A673 (cell line): ENCODE data around the gene RPL38. TPM values are rescaled to one million over a fixed set of nuclear protein-coding genes. Genes with fewer than 3 reads are reported as not detected.

Source experiments
- BruUV-seq: library from RNA; stranded (reverse); fragments of 400-500 nt; replicated peaks from 2 replicates; lab custom pipeline; 2021; lab: Mats Ljungman, UMichigan
- CTCF ChIA-PET: fragments of 300-600 bp; sonication (Branson Sonifier 250); formaldehyde crosslinking; loops from one replicate; lab custom pipeline; 2022; ENCODE audit warnings: antibody characterized with exemption; lab: Charles Lee
- POLR2A ChIA-PET: fragments of 300-600 bp; sonication (Branson Sonifier 250); formaldehyde crosslinking; loops from one replicate; lab custom pipeline; 2022; ENCODE audit warnings: antibody characterized with exemption; ENCODE audit not compliant: low non-redundant PET; lab: Charles Lee
- DNase-seq: peaks from one replicate; pipeline ENCODE4 v3.0.0-alpha.2; 2015; ENCODE audit warnings: low spot score
- H3K27ac ChIP-seq: fragments of 200-600 bp; sonication (generic); 2 replicates; pipeline ENCODE4 v1.5.1; 2016; ENCODE audit warnings: mixed run types, low read depth, mild to moderate bottlenecking, mixed read lengths, antibody characterized with exemption, low read length; ENCODE audit not compliant: poor library complexity, severe bottlenecking
- H3K27me3 ChIP-seq: fragments of 200-600 bp; sonication (generic); replicated peaks from 2 replicates; pipeline ENCODE4 v1.6.1; 2017; ENCODE audit warnings: mixed run types, low read depth, mild to moderate bottlenecking, mixed read lengths, antibody characterized with exemption, low read length; ENCODE audit not compliant: insufficient read depth, poor library complexity
- H3K36me3 ChIP-seq: fragments of 200-600 bp; sonication (generic); 2 replicates; pipeline ENCODE4 v1.6.1; 2016; ENCODE audit warnings: mixed run types, mild to moderate bottlenecking, mixed read lengths, antibody characterized with exemption, low read length; ENCODE audit not compliant: insufficient read depth, poor library complexity, severe bottlenecking
- H3K4me1 ChIP-seq: fragments of 200-600 bp; sonication (generic); 2 replicates; pipeline ENCODE4 v1.6.1; 2017; ENCODE audit warnings: mixed run types, mild to moderate bottlenecking, mixed read lengths, antibody characterized with exemption, low read length; ENCODE audit not compliant: insufficient read depth, poor library complexity, severe bottlenecking
- H3K4me3 ChIP-seq: fragments of 200-600 bp; sonication (generic); 2 replicates; pipeline ENCODE4 v1.5.1; 2016; ENCODE audit warnings: low read depth, mixed run types, mild to moderate bottlenecking, mixed read lengths, low read length; ENCODE audit not compliant: poor library complexity, severe bottlenecking
- H3K9me3 ChIP-seq: fragments of 200-600 bp; sonication (generic); 2 replicates; pipeline ENCODE4 v1.6.1; 2016; ENCODE audit warnings: mixed run types, low read depth, mild to moderate bottlenecking, mixed read lengths, antibody characterized with exemption, low read length; ENCODE audit not compliant: poor library complexity, severe bottlenecking
- CTCF ChIP-seq: fragments of 300-800, 200-600 bp; sonication (generic); conservative IDR thresholded peaks from 2 replicates; pipeline ENCODE4 v1.5.1; 2017; ENCODE audit warnings: low read depth, mild to moderate bottlenecking, antibody characterized with exemption, low read length, moderate library complexity, mixed read lengths
- EZH2 ChIP-seq: fragments of 200-600 bp; sonication (generic); IDR thresholded peaks from 2 replicates; pipeline ENCODE4 v1.6.1; 2017; ENCODE audit warnings: borderline replicate concordance, low read depth, mild to moderate bottlenecking, mixed read lengths, antibody characterized with exemption, low read length; ENCODE audit not compliant: poor library complexity, severe bottlenecking
- intact Hi-C: fragments of 100-400 bp; cut with micrococcal nuclease; formaldehyde crosslinking; loops from one replicate; pipeline ENCODE4 v1.10.0; 2022; ENCODE audit not compliant: unreplicated experiment
- total RNA-seq: library from RNA; stranded (reverse); gene quantifications from 2 replicates; pipeline ENCODE4 v1.2.3, GENCODE V29; 2021

The RPL38 gene
- total RNA-seq, 1 experiment from 2014 or later: 996 TPM

GRCh38 chr17:74241431-74241830 lies 38.0 kb downstream of the RPL38 start:
- Histone ChIP-seq H3K27me3 (no peaks in the 10 kb centered on the region), H3K36me3 (no peaks in the 10 kb centered on the region), H3K4me3 (no peak overlapping the region), H3K27ac (peak overlapping the region; percentile 30), H3K4me1 (peaks cover 7% of the 10 kb centered on the region), H3K9me3 (no peaks in the 10 kb centered on the region)
- no TSS peak for BruUV-seq
- POLR2A ChIA-PET: no interaction called here
- no peak for DNase-seq
- intact Hi-C loops: no loop called here
- CTCF ChIA-PET: no interaction called here
- TF ChIP-seq CTCF: no peak
- no peak for TF ChIP-seq EZH2

GRCh38 chr17:74241847-74242246 lies 38.4 kb downstream of the RPL38 start:
- H3K36me3 ChIP-seq: no peaks in the 10 kb centered on the region
- CTCF ChIA-PET: no interaction called here
- DNase-seq: no peak
- H3K4me1 ChIP-seq: peaks cover 7% of the 10 kb centered on the region
- H3K27ac ChIP-seq: peak overlapping the region; percentile 30
- BruUV-seq: no TSS peak
- intact Hi-C loops: no loop called here
- no peaks in the 10 kb centered on the region for H3K9me3 ChIP-seq
- no peak for TF ChIP-seq EZH2
- no peak for TF ChIP-seq CTCF
- H3K4me3 ChIP-seq: no peak overlapping the region
- POLR2A ChIA-PET: no interaction called here
- no peaks in the 10 kb centered on the region for H3K27me3 ChIP-seq

GRCh38 chr17:74243013-74243755 lies 39.7 kb downstream of the RPL38 start:
- no peak for DNase-seq
- Histone ChIP-seq H3K27me3 (no peaks in the 10 kb centered on the region), H3K27ac (no peak overlapping the region), H3K4me3 (no peak overlapping the region), H3K9me3 (no peaks in the 10 kb centered on the region), H3K4me1 (peaks cover 7% of the 10 kb centered on the region), H3K36me3 (no peaks in the 10 kb centered on the region)
- BruUV-seq: no TSS peak
- ChIA-PET CTCF (no interaction called here), POLR2A (no interaction called here)
- intact Hi-C loops: no loop called here
- no peak for TF ChIP-seq CTCF
- TF ChIP-seq EZH2: no peak
